HepG2 (cell line): ENCODE data around the gene MYH7. TPM values are rescaled to one million over a fixed set of nuclear protein-coding genes. Genes with fewer than 3 reads are reported as not detected.

Experiments
- ATAC-seq: fragments of 200-7000 bp; cut with Tn5 transposase; 3 replicates; pipeline ENCODE4 v1.9.1; 2020; ENCODE audit warnings: mild to moderate bottlenecking, moderate library complexity
- BruUV-seq: library from RNA; stranded (reverse); fragments of 400-500 nt; replicated peaks from 2 replicates; lab custom pipeline; 2021; lab: Mats Ljungman, UMichigan
- CTCF ChIA-PET: fragments of 300-600 bp; formaldehyde crosslinking; extraction: SDS; loops from one replicate; lab custom pipeline; 2021; ENCODE audit warnings: low total read pairs, inconsistent platforms, low intra/inter-chr PET ratio; lab: Yijun Ruan, JAX
- POLR2A ChIA-PET: fragments of 350-600 bp; sonication (Branson Sonifier 250); formaldehyde crosslinking; loops from one replicate; lab custom pipeline; 2020; ENCODE audit warnings: antibody characterized with exemption, inconsistent platforms; lab: Yijun Ruan, JAX
- DNase-seq: peaks from one replicate; pipeline ENCODE4 v3.0.0-alpha.2; 2015; ENCODE audit warnings: low spot score
- FAIRE-seq: peaks from 3 replicates; lab custom pipeline; 2011; peaks lifted over from hg19 to GRCh38; lab: Jason Lieb, UNC
- H2AFZ ChIP-seq: one replicate; pipeline ENCODE4 v1.6.1; 2011; ENCODE audit warnings: low read length, inconsistent platforms
- H3K27ac ChIP-seq: fragments of 300-600 bp; 3 replicates; pipeline ENCODE4 v1.8.0; 2011; ENCODE audit warnings: mixed run types, mild to moderate bottlenecking, mixed read lengths, low read length, inconsistent platforms; ENCODE audit not compliant: insufficient read depth; ENCODE audit errors: extremely low read length
- H3K27me3 ChIP-seq, 2 experiments: fragments of 200-600 bp in 1 of 2; 2 replicates in 1 of 2; 3 replicates in 1 of 2; pipeline versions ENCODE4 v1.6.0 to v1.8.0; 2011; ENCODE audit warnings: low read length in 2 of 2, mild to moderate bottlenecking in 2 of 2, moderate library complexity in 2 of 2, inconsistent platforms in 1 of 2; ENCODE audit not compliant: insufficient read depth in 2 of 2, control insufficient read depth in 1 of 2
- H3K36me3 ChIP-seq, 2 experiments: fragments of 200-600 bp in 1 of 2; replicated peaks in 1 of 2; 2 replicates in 1 of 2; 3 replicates in 1 of 2; pipeline versions ENCODE4 v1.5.1 to v1.8.0; 2011; ENCODE audit warnings: low read length in 2 of 2, inconsistent platforms in 1 of 2; ENCODE audit not compliant: insufficient read depth in 2 of 2, control insufficient read depth in 1 of 2
- H3K4me1 ChIP-seq: 2 replicates; pipeline ENCODE4 v1.5.1; 2012; ENCODE audit warnings: low read length, inconsistent platforms; ENCODE audit not compliant: insufficient read depth
- H3K4me2 ChIP-seq: 2 replicates; pipeline ENCODE4 v1.6.0; 2011; ENCODE audit warnings: low read depth, low read length, inconsistent platforms
- H3K4me3 ChIP-seq, 3 experiments: fragments of 200-600 bp in 1 of 3; sonication (generic), shearing (Covaris generic) in 1 of 3; replicated peaks in 1 of 3; 2 replicates each; pipeline ENCODE4 v1.5.1; 2011 to 2016; ENCODE audit warnings: low read length in 3 of 3, inconsistent platforms in 2 of 3, low read depth in 2 of 3, mild to moderate bottlenecking in 2 of 3, control low read depth in 1 of 3, mixed read lengths in 1 of 3; ENCODE audit not compliant: insufficient read depth in 1 of 3
- H3K79me2 ChIP-seq: one replicate; pipeline ENCODE4 v1.6.1; 2011; ENCODE audit warnings: low read length, inconsistent platforms; ENCODE audit not compliant: insufficient read depth
- H3K9ac ChIP-seq: 2 replicates; pipeline ENCODE4 v1.6.0; 2011; ENCODE audit warnings: mild to moderate bottlenecking, low read depth, low read length, inconsistent platforms; ENCODE audit not compliant: insufficient read depth
- H3K9me3 ChIP-seq: 2 replicates; pipeline ENCODE4 v1.5.1; 2012; ENCODE audit warnings: mild to moderate bottlenecking, low read length
- H4K20me1 ChIP-seq: 2 replicates; pipeline ENCODE4 v1.6.0; 2011; ENCODE audit warnings: inconsistent platforms, mild to moderate bottlenecking, low read length, moderate library complexity; ENCODE audit not compliant: insufficient read depth
- CHCHD3 ChIP-seq: sonication (generic); formaldehyde crosslinking; IDR thresholded peaks from 2 replicates; pipeline ENCODE4 v1.8.0; 2022; ENCODE audit warnings: mild to moderate bottlenecking, missing genetic modification reagents, moderate library complexity
- EED ChIP-seq: sonication (generic); formaldehyde crosslinking; IDR thresholded peaks from 2 replicates; pipeline ENCODE4 v1.5.0; 2020; ENCODE audit warnings: mild to moderate bottlenecking, missing genetic modification reagents
- HIVEP1 ChIP-seq: sonication (generic); formaldehyde crosslinking; IDR thresholded peaks from 2 replicates; pipeline ENCODE4 v1.4.0; 2020; ENCODE audit warnings: mild to moderate bottlenecking, missing genetic modification reagents
- HOXA5 ChIP-seq: sonication (generic); formaldehyde crosslinking; IDR thresholded peaks from 2 replicates; pipeline ENCODE4 v1.4.0; 2020; ENCODE audit warnings: missing genetic modification reagents
- KLF13 ChIP-seq: sonication (generic); formaldehyde crosslinking; IDR thresholded peaks from 2 replicates; pipeline ENCODE4 v1.4.0; 2020; ENCODE audit warnings: mild to moderate bottlenecking, missing genetic modification reagents
- NFYB ChIP-seq: sonication (generic); formaldehyde crosslinking; IDR thresholded peaks from 2 replicates; pipeline ENCODE4 v1.4.0; 2020; ENCODE audit warnings: missing genetic modification reagents
- NR1H2 ChIP-seq: sonication (generic); formaldehyde crosslinking; IDR thresholded peaks from 2 replicates; pipeline ENCODE4 v1.8.1; 2022; ENCODE audit warnings: low read depth, missing genetic modification reagents, borderline replicate concordance
- NRL ChIP-seq: sonication (generic); formaldehyde crosslinking; IDR thresholded peaks from 2 replicates; pipeline ENCODE4 v1.5.0; 2020; ENCODE audit warnings: missing genetic modification reagents, mild to moderate bottlenecking, moderate library complexity, borderline replicate concordance
- SIX1 ChIP-seq: sonication (generic); formaldehyde crosslinking; IDR thresholded peaks from 2 replicates; pipeline ENCODE4 v1.4.0; 2020; ENCODE audit warnings: missing genetic modification reagents, borderline replicate concordance
- SMARCC2 ChIP-seq: fragments of 450-650 bp; IDR thresholded peaks from 2 replicates; pipeline ENCODE4 v1.6.1; 2017; ENCODE audit warnings: antibody characterized with exemption, mild to moderate bottlenecking
- SRSF9 ChIP-seq: fragments of 200-400 bp; formaldehyde crosslinking; IDR thresholded peaks from 2 replicates; pipeline ENCODE4 v1.6.1; 2018; ENCODE audit warnings: borderline replicate concordance, mild to moderate bottlenecking, low read depth, low read length; ENCODE audit not compliant: insufficient read depth, poor library complexity, severe bottlenecking
- TGIF2 ChIP-seq: IDR thresholded peaks from 2 replicates; pipeline ENCODE4 v1.6.1; 2016; ENCODE audit warnings: control low read depth, missing compliant biosample characterization
- YEATS4 ChIP-seq: sonication (generic); formaldehyde crosslinking; IDR thresholded peaks from 2 replicates; pipeline ENCODE4 v1.4.0; 2020; ENCODE audit warnings: missing genetic modification reagents, borderline replicate concordance
- YY1 ChIP-seq: IDR thresholded peaks from 2 replicates; pipeline ENCODE4 v1.6.1; 2011; ENCODE audit warnings: low read length, low read depth, moderate library complexity, mild to moderate bottlenecking; ENCODE audit not compliant: insufficient read depth, insufficient replicate concordance
- ZBTB2 ChIP-seq: sonication (generic); formaldehyde crosslinking; IDR thresholded peaks from 2 replicates; pipeline ENCODE4 v1.8.0; 2022; ENCODE audit warnings: low read depth, missing genetic modification reagents
- ZBTB43 ChIP-seq: sonication (generic); formaldehyde crosslinking; conservative IDR thresholded peaks from 2 replicates; pipeline ENCODE4 v1.4.0; 2020; ENCODE audit warnings: missing genetic modification reagents
- ZNF205 ChIP-seq: IDR thresholded peaks from 2 replicates; pipeline ENCODE4 v1.6.1; 2018; ENCODE audit warnings: missing biosample characterization, missing genetic modification reagents
- ZNF335 ChIP-seq: sonication (generic); formaldehyde crosslinking; IDR thresholded peaks from 2 replicates; pipeline ENCODE4 v1.4.0; 2020; ENCODE audit warnings: missing genetic modification reagents
- ZNF501 ChIP-seq: sonication (generic); formaldehyde crosslinking; IDR thresholded peaks from 2 replicates; pipeline ENCODE4 v1.5.1; 2020; ENCODE audit warnings: mild to moderate bottlenecking, moderate library complexity, missing genetic modification reagents
- ZNF530 ChIP-seq: sonication (generic); formaldehyde crosslinking; IDR thresholded peaks from 2 replicates; pipeline ENCODE4 v1.5.0; 2020; ENCODE audit warnings: low read depth, mild to moderate bottlenecking, missing genetic modification reagents
- WGBS: methylation state at CpG from one replicate; pipeline ENCODE4 v1.1.6; 2017; ENCODE audit warnings: low lambda C conversion rate; 5-methylcytosine and 5-hydroxymethylcytosine counted together
- in situ Hi-C: cut with HindIII; loops from 2 replicates; pipeline ENCODE4 v1.10.0; 2017; ENCODE audit warnings: low pct_unique_long_range_greater_than_20kb; ENCODE audit not compliant: extremely low pct_ligation_motif_present
- intact Hi-C: fragments of 100-400 bp; cut with micrococcal nuclease; formaldehyde crosslinking; loops from one replicate; pipeline ENCODE4 v1.10.0; 2022; ENCODE audit not compliant: unreplicated experiment
- polyA plus RNA-seq, 8 experiments: library from polyadenylated mRNA; depleted of rRNA in 3 of 8; stranded (reverse) in 7 of 8; unstranded in 1 of 8; fragments of >200 nt; fragmentation: Illumina TruSeq in 4 of 8; extraction: Trizol in 4 of 8; gene quantifications; 2 replicates each; pipeline versions ENCODE4 v1.2.1 to v1.2.3, GENCODE V29; 2011 to 2016; ENCODE audit warnings: low read depth in 4 of 8, missing spikeins in 1 of 8, mixed read lengths in 1 of 8; ENCODE audit not compliant: insufficient read depth in 1 of 8
- total RNA-seq, 5 experiments: library from RNA; depleted of rRNA; stranded (reverse); fragments of >200 nt; fragmentation: Illumina TruSeq; extraction: Trizol; gene quantifications; 2 replicates each; pipeline ENCODE4 v1.2.3, GENCODE V29; 2016; ENCODE audit warnings: low read depth in 1 of 5
- TF ChIP-seq, protein P1 (sequence below): sonication (generic); formaldehyde crosslinking; IDR thresholded peaks from 2 replicates; pipeline ENCODE4 v1.5.0; 2020; ENCODE audit warnings: mild to moderate bottlenecking, missing genetic modification reagents, borderline replicate concordance

Gene MYH7
- total and polyA plus RNA-seq, 2 of the 13 experiments (the other 11 are each of a cell fraction or from before 2014, with no cell fraction given) = 0.04 TPM; not detected in 1

- Histone ChIP-seq H3K9ac (no peak overlapping the region), H3K79me2 (no peaks in the 10 kb centered on the region), H3K4me1 (peaks cover 43% of the 10 kb centered on the region), H3K36me3 (no peaks in the 10 kb centered on the region), H3K27me3 (peaks cover 15 to 77% of the 10 kb centered on the region in 2 experiments), H4K20me1 (no peaks in the 10 kb centered on the region), H3K27ac (no peak overlapping the region), H2AFZ (no peak overlapping the region), H3K4me2 (no peak overlapping the region), H3K4me3 (no peak overlapping the region), H3K9me3 (no peaks in the 10 kb centered on the region)
- 35% methylated on average over 6 of the region's 6 CpGs for WGBS
- no TSS peak for BruUV-seq
- ATAC-seq (no peak), FAIRE-seq (no peak), DNase-seq (no peak)
- CTCF ChIA-PET = no interaction called here
- intact Hi-C loops (no loop called here), in situ Hi-C loops (no loop called here)
- POLR2A ChIA-PET = no interaction called here
- TF ChIP-seq ZNF501 (CRISPR knock-in tag) (no peak), TGIF2 (CRISPR knock-in tag) (no peak), HIVEP1 (CRISPR knock-in tag) (0 out of 2 replicates have a peak, but pooled peaks have one; percentile 28), ZBTB43 (CRISPR knock-in tag) (no peak), NFYB (CRISPR knock-in tag) (no peak), HOXA5 (CRISPR knock-in tag) (no peak), ZBTB2 (CRISPR knock-in tag) (no peak), NR1H2 (CRISPR knock-in tag) (no peak), YY1 (no peak), EED (peak; percentile 76; the same call in 1 of the 2 replicates), ZNF530 (no peak), KLF13 (no peak), SMARCC2 (no peak), SIX1 (no peak), YEATS4 (CRISPR knock-in tag) (no peak), NRL (no peak), CHCHD3 (0 out of 2 replicates have a peak, but pooled peaks have one; percentile 66), SRSF9 (no peak), ZNF335 (CRISPR knock-in tag) (no peak), ZNF205 (CRISPR knock-in tag) (no peak)
- TF ChIP-seq, protein P1, sequence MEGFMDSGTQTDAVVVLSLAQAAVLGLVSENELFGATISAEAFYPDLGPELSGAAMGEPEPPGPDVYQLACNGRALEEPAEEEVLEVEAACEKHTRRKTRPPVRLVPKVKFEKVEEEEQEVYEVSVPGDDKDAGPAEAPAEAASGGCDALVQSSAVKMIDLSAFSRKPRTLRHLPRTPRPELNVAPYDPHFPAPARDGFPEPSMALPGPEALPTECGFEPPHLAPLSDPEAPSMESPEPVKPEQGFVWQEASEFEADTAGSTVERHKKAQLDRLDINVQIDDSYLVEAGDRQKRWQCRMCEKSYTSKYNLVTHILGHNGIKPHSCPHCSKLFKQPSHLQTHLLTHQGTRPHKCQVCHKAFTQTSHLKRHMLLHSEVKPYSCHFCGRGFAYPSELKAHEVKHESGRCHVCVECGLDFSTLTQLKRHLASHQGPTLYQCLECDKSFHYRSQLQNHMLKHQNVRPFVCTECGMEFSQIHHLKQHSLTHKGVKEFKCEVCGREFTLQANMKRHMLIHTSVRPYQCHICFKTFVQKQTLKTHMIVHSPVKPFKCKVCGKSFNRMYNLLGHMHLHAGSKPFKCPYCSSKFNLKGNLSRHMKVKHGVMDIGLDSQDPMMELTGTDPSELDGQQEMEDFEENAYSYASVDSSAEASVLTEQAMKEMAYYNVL (CRISPR knock-in tag) = no peak
Observed at GRCh38 chr14:23439107-23439835, 3.8 kb upstream of the MYH7 start.
